Kidney (tissue), 14 donors: ENCODE results near the gene CLRN3. TPM values are rescaled to one million over a fixed set of nuclear protein-coding genes. Genes with fewer than 3 reads are reported as not detected.

Experiments used
- DNase-seq, 5 donors: peaks; one replicate each; pipeline ENCODE4 v3.0.0-alpha.2; 2013 to 2020
- FAIRE-seq: peaks from 2 replicates; lab custom pipeline; 2012; peaks lifted over from hg19 to GRCh38; lab: Jason Lieb, UNC
- H3K27ac ChIP-seq, 2 donors: one replicate each; pipeline ENCODE4 v1.7.0; 2013; ENCODE audit warnings: low read depth in 2 of 2, low read length in 2 of 2, inconsistent platforms in 1 of 2
- H3K27me3 ChIP-seq: one replicate; pipeline ENCODE4 v1.7.1; 2013; ENCODE audit warnings: low read length, inconsistent platforms; ENCODE audit not compliant: control insufficient read depth, insufficient read depth
- H3K36me3 ChIP-seq, 3 donors: one replicate each; pipeline versions ENCODE4 v1.7.0 to v1.7.1; 2013; ENCODE audit warnings: low read length in 3 of 3, control low read depth in 1 of 3, inconsistent platforms in 1 of 3; ENCODE audit not compliant: insufficient read depth in 3 of 3, control insufficient read depth in 2 of 3
- H3K4me1 ChIP-seq, 3 donors: one replicate each; pipeline versions ENCODE4 v1.7.0 to v1.7.1; 2013; ENCODE audit warnings: low read length in 3 of 3, inconsistent platforms in 1 of 3, low read depth in 1 of 3; ENCODE audit not compliant: control insufficient read depth in 2 of 3, insufficient read depth in 2 of 3
- H3K4me3 ChIP-seq, 3 donors: one replicate each; pipeline versions ENCODE4 v1.7.0 to v1.8.1; 2013; ENCODE audit warnings: low read length in 3 of 3, control low read depth in 1 of 3, inconsistent platforms in 1 of 3
- H3K9ac ChIP-seq, 3 donors: one replicate each; pipeline versions ENCODE4 v1.7.0 to v1.7.1; 2013; ENCODE audit warnings: low read length in 3 of 3, control low read depth in 1 of 3, inconsistent platforms in 1 of 3
- H3K9me3 ChIP-seq, 3 donors: one replicate each; pipeline versions ENCODE4 v1.7.0 to v1.7.1; 2013; ENCODE audit warnings: low read length in 3 of 3, control low read depth in 1 of 3, inconsistent platforms in 1 of 3; ENCODE audit not compliant: control insufficient read depth in 2 of 3, insufficient read depth in 1 of 3
- intact Hi-C: fragments of 100-400 bp; cut with DNase I; formaldehyde crosslinking; loops from one replicate; pipeline ENCODE4 v1.11.1; 2022
- polyA plus RNA-seq: library from polyadenylated mRNA; stranded (reverse); fragments of 350-450 nt; fragmentation: Illumina TruSeq; extraction: RNeasy Lipid Tissue Mini Kit (QIAGEN cat#74804); gene quantifications from one replicate; pipeline ENCODE4 v1.2.3, GENCODE V29; 2014; ENCODE audit warnings: low read depth, low replicate concordance; ENCODE audit not compliant: insufficient read depth
- total RNA-seq: library from RNA; stranded (reverse); fragmentation: NEBNext Ultra II Directional; extraction: Animal tissue kit (Norgen Biotek cat#: 25700); gene quantifications from one replicate; pipeline ENCODE4 v1.2.1, GENCODE V29; 2021
- TF ChIP-seq, protein P1 (sequence below): IDR thresholded peaks from 3 replicates; pipeline ENCODE4 v1.5.1; 2012; ENCODE audit warnings: mild to moderate bottlenecking, moderate library complexity, borderline replicate concordance; ENCODE audit not compliant: insufficient read depth; ENCODE audit errors: extremely low read depth
- donor health status: control.
- donor health status: control.
- donor health status: control.
- donor health status: control.
- donor health status: control.
- donor health status: DM: yes; HTN: yes; CAD: no.
- donor health status: Normal renal cell carcinoma (clear cell type).

Gene CLRN3
- total and polyA plus RNA-seq, 2 donors from 2014 or later: 9.4 to 42.1 TPM

DNA sequence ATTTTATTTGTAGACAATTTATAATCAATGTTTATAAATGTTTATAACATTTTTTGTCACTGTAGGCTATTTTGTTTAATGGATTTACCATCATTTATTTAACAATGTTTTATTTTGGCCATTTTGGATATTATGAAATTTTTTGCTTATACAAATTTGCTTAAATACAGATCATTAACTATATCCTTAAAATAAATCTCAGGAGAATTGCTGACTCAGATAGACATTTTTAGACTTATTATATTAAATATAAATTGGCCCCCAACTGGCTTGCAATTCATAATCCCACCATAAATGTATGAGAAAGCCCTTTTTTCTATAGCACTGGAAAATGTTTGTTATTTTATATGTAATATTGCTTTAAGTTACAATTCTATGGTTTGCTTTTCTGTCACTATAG is 3.8 kb upstream of the CLRN3 start:
- FAIRE-seq: peak; percentile 90
- intact Hi-C loops: no loop called here
- Histone ChIP-seq H3K4me3 (no peak overlapping the region), H3K36me3 (no peaks in the 10 kb centered on the region), H3K27me3 (no peaks in the 10 kb centered on the region), H3K4me1 (no peaks in the 10 kb centered on the region), H3K9ac (no peak overlapping the region), H3K27ac (no peak overlapping the region), H3K9me3 (peaks cover 0 to 1% (median 0%) of the 10 kb centered on the region in 3 donors)
- TF ChIP-seq, protein P1, sequence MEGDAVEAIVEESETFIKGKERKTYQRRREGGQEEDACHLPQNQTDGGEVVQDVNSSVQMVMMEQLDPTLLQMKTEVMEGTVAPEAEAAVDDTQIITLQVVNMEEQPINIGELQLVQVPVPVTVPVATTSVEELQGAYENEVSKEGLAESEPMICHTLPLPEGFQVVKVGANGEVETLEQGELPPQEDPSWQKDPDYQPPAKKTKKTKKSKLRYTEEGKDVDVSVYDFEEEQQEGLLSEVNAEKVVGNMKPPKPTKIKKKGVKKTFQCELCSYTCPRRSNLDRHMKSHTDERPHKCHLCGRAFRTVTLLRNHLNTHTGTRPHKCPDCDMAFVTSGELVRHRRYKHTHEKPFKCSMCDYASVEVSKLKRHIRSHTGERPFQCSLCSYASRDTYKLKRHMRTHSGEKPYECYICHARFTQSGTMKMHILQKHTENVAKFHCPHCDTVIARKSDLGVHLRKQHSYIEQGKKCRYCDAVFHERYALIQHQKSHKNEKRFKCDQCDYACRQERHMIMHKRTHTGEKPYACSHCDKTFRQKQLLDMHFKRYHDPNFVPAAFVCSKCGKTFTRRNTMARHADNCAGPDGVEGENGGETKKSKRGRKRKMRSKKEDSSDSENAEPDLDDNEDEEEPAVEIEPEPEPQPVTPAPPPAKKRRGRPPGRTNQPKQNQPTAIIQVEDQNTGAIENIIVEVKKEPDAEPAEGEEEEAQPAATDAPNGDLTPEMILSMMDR: no peak
- no peak for DNase-seq

- no peak for FAIRE-seq
Observed at GRCh38 chr10:127894146-127894545, 1.4 kb upstream of the CLRN3 start.

DNA sequence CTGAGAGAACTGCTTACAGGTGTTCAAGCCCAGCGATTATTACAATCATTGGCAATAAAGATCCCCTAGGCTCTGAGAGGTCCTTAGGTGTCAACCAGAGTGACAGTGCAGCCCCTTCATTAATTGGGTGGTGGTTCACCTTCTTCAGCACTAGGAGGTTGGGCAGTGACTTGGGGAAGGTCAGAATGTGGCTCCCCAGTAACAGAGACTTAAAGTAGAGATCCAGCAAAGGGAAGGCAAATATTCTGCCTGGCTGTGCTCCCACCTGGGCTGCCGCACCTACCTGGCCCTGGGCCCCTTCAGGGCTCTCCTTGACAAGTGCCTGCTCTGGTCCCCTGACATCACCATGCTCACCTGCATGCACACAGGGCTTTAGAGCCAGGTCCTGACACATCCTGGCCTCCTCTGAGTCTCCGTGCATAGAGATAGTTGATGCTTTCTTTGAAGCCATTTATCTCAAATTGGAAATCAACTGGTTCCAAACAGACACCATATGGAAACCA is 1.9 kb downstream of the CLRN3 start:
- peak overlapping the region in 2 of 3 donors; percentile 24 to 69 for H3K4me3 ChIP-seq
- TF ChIP-seq, protein P1: no peak
- FAIRE-seq: no peak
- no peaks in the 10 kb centered on the region for H3K27me3 ChIP-seq
- peaks cover 0 to 3% (median 0%) of the 10 kb centered on the region in 3 donors for H3K4me1 ChIP-seq
- H3K9me3 ChIP-seq: no peaks in the 10 kb centered on the region
- intact Hi-C loops: no loop called here
- H3K9ac ChIP-seq: no peak overlapping the region
- H3K27ac ChIP-seq: no peak overlapping the region
- no peak for DNase-seq
- no peaks in the 10 kb centered on the region for H3K36me3 ChIP-seq

More at GRCh38 chr10:127894146-127894545, 1.4 kb upstream of the CLRN3 start:
- Histone ChIP-seq H3K27ac (no peak overlapping the region), H3K36me3 (no peaks in the 10 kb centered on the region), H3K9me3 (peaks cover 0 to 1% (median 0%) of the 10 kb centered on the region in 3 donors), H3K9ac (no peak overlapping the region), H3K4me1 (no peaks in the 10 kb centered on the region), H3K4me3 (no peak overlapping the region), H3K27me3 (no peaks in the 10 kb centered on the region)
- TF ChIP-seq, protein P1: no peak
- intact Hi-C loops: no loop called here
- no peak for DNase-seq

DNA sequence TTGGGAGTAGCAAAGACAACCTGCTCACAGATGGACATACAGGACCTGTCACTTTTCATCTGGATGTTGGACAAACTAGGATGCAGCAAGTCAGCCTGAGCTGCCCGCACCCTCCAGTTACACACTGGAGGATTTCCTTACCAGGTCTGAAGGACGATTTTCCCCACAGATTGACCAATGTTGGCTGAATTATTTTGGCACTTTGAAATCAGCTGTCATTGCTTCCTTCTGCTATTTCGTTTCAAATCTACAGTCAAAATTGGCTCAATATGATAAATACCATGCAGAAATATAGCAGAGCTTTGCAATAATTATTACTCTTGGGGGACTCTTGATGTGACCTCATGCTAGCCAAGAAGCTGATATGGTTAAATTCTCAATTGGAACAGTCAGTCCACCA is 2.5 kb downstream of the CLRN3 start:
- no peak overlapping the region for H3K27ac ChIP-seq
- H3K4me3 ChIP-seq: peak overlapping the region in 2 of 3 donors; percentile 24 to 69
- H3K4me1 ChIP-seq: peaks cover 0 to 3% (median 3%) of the 10 kb centered on the region in 3 donors
- H3K9ac ChIP-seq: no peak overlapping the region
- DNase-seq: no peak
- H3K27me3 ChIP-seq: no peaks in the 10 kb centered on the region
- TF ChIP-seq, protein P1: no peak
- intact Hi-C loops: no loop called here
- no peaks in the 10 kb centered on the region for H3K9me3 ChIP-seq
- no peaks in the 10 kb centered on the region for H3K36me3 ChIP-seq
- no peak for FAIRE-seq
